NCI-H2227 (cell line): ENCODE measurements around the gene ZNF580.

Experiments used
- DNase-seq: peaks from one replicate; lab custom pipeline; 2025; ENCODE audit not compliant: unreplicated experiment; lab: John Stamatoyannopoulos, UW

Gene ZNF580, protein sequence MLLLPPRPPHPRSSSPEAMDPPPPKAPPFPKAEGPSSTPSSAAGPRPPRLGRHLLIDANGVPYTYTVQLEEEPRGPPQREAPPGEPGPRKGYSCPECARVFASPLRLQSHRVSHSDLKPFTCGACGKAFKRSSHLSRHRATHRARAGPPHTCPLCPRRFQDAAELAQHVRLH

DNA sequence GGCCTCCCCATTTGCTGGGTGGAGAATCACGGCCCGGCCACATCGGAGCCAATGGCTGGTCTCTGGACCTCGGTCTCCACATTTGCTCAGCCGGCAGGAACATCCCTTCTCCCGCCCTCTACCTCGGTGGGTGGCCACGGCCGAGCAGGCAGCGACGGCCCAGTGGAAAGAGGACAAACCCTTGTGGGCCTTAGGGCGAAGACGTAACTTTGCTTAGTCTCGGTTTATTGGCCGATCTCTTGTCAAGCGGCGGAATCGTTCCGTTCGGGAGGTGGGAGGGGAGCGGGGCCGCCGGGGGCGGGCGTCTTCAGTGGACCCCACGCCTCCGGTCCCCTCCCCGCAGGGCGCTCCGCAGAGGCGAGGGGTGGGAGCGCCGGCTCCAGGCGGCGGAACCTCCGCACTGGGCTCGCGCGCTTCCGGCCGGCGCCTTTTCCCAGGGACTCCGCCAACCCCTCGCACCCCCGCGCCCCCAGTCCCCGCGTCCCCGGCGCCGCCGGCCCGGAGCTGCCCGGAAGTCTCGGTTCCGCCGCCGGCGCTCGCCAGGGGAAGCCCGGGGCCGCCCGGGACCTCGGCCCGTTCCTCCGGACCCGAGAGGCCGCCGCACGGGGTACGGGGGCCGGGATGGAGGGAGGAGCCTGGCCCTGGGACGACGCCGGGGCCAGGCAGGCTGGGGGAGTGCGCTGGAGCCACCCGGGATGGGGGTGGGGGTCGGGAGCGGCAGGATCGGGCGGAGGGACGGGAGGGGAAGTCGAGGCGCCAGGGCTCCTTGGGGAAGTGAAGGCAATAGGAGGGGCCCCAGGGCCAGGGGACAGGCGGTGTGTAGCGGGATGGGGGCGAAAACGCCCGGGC is at the start of gene ZNF580:
Gene ZNF580 (plus strand): TSS at position 426 of the 849 bp plus-strand sequence. CDS start 1,507 bp downstream, outside the sequence.
- peak; percentile 96 for DNase-seq

DNA sequence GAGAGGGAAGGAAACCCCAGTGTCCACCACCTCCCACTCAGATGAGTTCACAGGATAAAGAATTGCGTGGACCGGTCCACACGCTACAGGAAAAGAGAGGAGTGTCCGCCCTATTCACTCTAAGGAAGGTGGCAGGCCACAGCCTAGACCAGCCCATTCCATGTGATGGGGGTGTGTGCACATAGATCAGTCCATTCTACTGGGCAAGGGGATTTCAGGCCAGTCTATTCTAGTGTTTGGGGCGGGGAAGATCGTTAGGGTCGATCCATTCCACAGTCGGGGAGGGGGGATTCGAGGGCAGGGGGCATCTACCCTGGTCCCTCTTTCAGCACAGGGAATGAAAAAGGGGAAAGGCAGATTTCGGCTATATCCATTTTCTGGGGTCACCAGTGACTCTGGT is 49.2 kb upstream of the ZNF580 start:
- DNase-seq = no peak

DNA sequence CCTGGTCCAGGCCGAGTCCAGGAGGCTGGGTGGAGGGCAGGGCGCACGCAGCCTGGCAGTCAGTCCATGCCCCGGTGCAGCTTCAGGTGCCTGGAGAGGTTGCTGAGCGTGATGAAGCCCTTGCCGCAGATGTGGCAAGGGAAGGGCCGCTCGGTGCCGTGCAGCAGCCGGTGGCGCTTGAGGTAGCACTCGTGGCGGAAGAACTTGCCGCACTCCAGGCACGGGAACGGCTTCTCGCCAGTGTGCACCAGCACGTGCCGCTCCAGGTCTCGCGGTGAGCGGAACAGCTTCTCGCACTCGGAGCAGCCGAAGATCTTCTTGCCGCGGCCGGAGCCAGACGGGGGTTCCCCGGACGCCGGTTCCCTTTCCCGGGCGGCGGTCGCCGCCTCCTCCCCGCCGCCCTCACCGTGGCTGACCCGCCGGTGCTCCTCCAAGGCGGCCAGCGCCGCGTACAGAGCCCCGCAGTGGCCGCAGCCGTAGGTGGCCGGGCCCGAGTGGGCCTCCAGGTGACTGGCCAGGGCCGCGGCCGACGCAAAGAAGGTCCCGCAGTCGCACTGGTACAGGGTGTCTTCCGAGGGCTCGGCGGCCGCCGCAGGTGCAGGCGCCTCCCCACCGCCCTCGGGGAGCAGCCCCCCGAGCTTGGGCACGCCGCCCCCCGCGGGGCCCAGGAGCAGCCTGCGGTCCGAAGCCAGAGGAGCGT is 48.3 kb upstream of the ZNF580 start:
- no peak for DNase-seq

DNA sequence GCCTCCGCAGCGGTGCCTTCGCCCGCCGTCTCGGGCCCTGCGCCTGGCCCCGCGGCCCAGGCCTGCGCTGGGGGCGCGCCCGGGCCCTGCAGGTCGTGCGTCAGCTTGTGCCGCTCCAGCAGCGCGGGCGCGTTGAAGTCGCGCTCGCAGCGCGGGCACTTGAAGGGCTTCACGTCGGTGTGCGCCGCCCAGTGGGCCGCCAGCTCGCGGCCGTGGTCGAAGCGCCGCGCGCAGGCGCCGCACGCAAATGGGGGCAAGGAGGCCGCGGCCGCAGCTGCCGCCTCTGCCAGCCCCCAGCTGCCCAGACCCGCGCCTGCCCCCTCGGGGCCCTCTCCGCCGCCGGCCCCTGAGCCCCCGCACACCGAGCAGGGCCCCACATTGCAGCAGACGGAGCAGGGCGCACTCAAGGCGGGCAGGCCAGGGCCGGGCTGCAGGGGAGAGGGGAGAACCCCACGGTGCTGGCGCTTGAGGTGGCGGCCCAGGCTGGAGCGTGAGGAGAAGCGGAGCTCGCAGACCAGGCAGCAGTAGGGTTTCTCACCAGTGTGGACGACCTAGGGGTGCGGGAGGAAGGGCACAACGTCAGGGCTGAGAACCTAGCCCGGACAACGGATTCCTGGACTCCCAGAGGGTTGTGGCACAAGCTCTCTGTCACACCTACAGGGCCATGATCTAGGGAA is 47.6 kb upstream of the ZNF580 start:
- DNase-seq = no peak

DNA sequence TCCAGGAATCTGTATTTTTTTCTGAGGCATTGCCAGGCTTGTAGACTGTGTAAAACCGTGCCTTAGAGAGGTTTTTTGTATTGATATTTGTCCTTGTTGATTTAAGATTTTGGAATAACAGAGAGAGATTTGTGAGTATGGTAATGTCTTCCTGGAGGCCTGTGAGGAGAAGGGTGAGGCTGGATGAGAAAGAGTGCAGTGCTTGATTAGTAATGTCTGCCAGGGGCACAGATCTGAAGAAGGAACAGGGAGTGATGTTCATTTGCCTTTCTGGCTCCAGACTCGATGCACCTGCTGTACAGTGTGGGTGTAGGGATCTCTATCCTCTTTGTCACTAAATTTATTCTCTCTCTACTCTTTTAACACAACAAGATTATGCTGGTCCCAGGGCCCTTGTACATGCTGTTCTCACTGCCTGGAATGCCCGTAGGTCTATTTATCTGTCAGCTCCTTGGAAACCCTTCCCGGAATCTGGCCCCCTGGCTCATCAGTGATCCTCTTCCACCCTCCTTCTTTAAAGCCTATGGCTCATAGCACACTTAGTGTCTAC is 45.7 kb upstream of the ZNF580 start:
- no peak for DNase-seq

DNA sequence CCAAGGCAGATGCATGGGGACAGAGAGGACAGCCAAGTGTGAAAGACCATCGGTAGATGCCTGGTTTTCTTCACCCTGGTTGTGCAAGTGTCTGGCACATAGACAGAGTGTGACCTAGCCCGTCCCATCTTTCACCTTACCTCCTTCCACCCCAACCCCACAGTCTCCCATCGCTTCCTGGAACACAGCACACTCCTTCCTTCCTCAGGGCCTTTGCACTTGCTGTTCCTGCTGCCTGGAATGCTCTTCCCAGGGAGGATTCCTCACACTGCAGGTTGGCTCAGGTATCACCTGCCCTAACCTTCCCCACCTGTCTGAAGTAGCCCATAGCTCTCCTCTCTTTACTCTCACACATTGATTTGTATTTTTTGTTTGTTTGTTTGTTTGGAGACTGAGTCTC is 44.5 kb upstream of the ZNF580 start:
- no peak for DNase-seq

DNA sequence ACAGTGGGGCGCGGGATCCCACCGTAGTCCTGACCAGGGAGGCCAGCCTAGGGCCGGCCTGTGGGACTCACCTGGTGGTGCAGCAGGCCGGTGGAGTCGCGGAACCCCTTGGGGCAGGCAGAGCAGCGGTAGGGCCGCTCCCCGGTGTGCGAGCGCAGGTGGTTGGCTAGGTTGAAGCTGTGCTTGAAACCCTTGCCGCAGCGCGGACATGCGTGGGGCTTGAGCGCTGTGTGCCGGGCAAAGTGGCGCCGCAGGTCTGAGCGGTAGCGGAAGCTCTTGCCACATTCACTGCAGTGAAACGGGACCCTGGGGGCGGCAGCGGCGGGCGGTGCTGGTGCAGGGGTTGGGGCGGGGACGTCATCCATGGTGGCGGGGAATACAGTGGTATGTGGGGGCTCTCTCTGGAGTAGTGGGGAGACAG is 43.3 kb upstream of the ZNF580 start:
- no peak for DNase-seq

DNA sequence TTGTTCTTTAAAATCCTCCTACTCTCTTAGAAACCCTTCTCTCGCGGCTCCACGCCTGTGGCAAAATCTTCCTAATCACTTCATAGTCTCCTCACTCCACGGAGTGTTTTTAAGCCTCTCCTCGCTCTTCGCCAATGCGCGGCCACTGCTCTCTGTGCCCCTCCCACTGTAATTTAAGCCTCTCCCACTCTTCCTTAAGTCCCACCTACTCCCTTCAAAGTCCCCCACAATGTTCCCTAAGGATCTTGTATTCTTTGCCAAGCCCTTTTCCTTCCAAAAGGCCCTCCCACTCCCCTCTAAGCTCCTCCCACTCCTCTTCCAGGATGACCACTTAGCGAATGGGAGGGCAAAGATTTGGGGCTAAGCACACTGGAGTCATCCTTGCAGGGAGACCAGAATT is 42.8 kb upstream of the ZNF580 start:
- DNase-seq = peak; percentile 43

DNA sequence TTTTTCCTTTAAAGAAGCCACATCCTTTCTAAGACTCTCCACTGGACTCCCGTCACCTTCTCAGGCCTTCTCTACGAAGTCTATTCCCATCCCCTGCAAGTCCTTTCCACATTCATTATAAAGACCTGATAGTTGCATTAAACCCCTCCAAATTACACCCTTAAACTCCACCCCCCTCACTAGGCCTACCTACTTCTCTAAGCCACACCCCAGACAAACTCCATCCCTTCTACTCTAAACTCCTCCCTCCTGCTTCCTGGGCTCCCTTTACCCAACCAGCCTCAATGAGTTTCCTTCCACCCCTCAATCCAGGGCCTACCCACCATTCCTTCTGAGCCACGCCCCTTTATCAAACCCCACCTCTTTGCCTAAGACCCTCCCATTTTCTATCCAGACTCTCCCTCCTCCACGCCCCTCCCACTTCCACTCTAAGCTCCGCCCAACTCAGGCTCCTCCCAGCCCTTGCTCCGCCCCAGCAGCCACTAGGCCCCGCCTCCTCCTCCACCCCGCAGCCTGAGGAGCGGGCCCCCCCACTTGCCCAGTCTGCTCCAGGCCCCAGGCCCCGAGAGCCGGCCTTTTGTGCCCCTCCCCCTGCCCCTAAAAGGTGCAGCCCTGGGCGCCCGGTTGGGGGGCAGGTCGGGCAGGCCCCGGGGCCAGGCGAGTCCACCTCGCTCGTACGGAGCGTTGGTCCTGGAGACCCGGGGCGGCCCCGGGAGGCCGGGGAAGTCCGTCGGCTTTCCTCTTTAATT is 41.9 kb upstream of the ZNF580 start:
- peak; percentile 98 for DNase-seq

DNA sequence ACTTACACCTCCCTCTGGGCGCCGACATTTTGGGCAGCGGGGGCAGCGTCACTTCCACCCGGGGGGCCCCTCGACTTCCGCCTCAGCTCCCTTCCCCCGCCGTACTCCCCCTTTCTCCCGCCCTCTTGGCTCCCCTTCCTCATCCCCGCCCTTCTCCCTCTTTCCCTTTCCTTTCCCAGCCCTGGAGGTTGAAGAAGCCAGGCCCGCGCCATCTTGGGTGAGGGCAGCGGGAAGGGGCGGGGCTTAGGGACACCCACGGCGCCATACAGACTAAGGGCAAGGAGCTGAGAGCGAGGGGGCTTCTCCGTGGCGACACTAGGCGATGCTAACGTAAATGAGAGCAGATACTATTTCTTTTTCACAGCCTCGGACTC is 41.3 kb upstream of the ZNF580 start, which contains the start of gene FIZ1:
Gene FIZ1 (minus strand): TSS at position 50 of the 374 bp plus-strand sequence. CDS start 1,652 bp downstream, outside the sequence.
- DNase-seq = peak; percentile 100

DNA sequence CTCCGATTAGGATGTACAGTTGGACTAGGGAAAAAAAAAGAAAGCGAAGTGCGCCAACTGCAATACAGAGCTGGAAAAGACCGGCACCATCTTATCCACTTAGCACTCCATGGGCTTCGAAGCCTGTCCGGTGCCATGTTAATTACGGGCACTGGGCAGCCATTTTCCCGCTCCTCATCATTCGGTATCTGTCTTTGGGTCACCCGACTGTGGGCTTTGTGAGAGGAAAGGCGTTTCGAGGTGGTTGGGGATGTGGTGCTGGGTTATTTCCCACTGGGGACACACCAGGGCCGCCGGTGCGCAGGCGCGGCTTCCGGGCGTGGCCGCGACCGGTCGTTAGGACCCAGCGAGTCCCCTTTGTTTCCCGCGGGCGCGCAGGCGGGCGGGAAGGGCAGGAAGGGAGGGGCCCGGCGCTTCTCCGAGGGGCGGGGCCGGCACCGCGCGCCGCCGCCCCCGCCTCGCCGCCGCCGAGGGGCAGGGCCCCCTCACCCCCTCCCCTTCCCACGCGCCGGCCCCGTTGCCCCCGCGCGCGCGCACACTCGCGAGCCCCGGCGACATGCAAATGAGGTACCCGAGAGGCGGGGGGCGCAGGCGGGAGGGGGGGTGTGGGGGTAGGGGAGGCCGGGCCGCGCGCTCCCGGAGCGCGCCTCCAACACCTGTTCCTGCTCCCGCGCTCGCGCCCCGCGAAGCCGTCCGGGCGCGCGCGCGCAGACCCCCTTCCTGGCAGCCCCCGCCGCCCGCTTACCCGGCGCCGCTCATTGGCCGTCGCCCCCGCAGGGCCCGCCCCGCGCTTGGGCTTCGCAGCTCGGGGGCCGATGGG is 40.8 kb upstream of the ZNF580 start, which contains the start of gene ZNF524:
Gene ZNF524 (plus strand): TSS at position 447 of the 820 bp plus-strand sequence. CDS start 1,825 bp downstream, outside the sequence.
- DNase-seq = peak; percentile 100

DNA sequence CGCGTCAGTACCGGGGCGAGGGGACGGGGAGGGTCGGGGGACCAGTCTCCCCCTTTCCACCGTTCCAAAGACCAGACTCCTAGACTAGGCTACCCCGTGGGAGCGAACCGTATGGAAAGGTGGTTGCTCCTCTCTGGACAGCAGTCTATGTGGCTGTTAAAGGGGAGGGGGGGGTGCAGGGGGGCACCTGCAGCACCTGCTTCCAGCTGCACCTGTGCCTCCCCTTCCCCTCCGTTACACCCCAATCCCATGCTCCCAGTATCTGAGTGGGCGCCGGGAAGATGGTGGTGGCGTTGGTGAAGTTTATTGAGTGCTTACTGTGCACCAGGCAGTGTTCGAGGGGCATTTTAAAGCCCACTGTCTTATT is 40.2 kb upstream of the ZNF580 start:
- no peak for DNase-seq

DNA sequence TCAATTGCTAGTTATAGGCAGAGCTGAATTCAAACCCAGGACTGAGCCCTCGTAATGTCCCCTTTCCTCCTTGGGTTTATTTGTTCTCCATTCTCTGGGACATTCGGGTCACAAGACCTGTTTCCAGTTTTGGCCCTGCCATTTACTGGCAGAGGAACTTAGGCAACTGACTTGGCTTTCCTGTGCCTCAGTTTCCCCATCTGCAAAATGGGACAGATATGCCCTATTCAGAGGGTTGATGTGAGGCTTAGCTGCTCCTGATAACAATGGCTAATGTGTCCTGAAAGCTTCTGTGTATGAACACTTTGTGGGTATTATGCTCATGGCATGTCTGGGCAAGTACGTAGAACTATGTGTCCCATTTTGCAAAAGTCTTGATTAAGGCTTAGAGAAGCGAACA is 39.7 kb upstream of the ZNF580 start:
- DNase-seq = peak; percentile 64

DNA sequence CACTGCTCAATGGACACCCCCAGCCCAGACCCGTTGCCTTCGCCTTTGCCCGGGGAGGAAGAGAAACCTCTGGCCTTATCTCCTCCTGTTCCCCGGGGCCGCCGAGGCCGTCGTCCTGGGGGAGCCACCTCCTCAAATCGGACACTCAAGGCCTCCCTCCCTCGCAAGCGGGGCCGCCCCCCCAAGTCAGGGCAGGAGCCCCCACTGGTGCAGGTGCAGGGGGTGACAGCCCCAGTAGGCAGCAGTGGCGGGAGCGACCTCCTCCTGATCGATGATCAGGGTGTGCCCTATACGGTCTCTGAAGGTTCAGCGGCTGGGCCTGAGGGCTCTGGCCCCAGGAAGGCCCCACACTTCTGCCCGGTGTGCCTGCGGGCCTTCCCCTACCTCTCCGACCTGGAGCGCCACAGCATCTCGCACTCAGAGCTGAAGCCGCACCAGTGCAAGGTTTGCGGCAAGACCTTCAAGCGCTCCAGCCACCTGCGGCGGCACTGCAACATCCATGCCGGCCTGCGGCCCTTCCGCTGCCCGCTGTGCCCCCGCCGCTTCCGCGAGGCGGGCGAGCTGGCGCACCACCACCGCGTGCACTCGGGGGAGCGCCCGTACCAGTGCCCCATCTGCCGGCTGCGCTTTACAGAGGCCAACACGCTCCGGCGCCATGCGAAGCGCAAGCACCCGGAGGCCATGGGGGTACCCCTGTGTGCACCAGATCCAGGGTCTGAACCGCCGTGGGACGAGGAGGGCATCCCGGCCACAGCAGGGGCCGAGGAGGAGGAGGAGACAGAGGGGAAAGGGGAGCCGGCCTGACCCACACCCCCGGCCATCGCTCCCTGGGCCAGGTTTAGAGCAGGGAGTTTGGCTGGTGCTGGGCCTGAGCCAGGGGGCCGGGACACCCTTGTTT is 38.4 kb upstream of the ZNF580 start:
- no peak for DNase-seq

DNA sequence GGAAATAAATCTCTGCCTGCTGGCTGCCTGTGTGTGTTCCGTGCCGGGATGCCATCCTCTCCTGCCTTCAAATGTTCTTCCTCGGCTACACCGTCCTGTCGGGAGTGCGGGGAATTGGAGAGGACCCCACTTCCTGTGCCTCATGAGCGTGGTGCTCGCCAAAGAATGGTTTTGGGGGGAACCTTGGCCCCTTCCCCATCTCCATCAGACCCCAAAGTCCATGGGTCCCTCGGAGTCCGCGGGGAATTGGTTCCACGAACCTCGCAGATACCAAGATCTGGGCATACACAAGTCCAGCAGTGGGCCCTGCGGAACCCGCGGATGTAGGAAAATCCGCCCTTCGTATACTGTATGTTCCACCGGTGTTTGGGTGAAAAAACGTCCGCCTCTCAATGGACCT is 37.7 kb upstream of the ZNF580 start:
- DNase-seq = no peak

DNA sequence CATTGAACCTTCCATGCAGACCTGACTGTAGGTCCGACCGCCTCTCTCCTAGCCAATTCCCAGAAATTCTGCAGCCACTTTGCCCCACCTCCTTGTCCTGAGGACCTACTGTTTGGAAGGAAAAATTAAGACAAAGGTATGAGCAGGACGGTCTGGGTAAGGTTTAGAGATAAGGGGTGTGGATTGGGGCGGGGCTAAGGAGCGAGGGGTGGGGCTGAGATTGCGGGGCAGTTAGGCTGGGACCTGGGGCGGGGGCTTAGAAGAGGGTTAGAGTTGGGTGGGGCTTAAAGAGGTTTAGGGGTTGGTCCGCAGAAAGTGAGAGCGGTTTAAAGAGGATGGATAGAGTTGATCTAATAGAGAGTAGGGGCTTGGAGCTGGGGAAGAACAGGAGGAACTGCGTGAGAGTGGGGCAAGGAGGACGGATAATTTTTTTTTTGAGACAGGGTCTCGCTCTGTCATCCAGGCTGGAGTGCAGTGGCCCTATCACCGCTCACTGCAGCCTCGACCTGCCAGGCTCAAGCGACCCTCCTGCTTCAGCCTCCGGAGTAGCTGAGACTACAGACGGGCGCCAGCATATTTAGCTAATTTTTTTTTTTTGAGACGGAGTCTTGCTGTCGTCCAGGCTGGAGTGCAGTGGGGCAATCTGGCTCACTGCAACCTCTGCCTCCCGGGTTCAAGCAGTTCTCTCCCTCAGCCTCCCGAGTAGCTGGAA is 37.1 kb upstream of the ZNF580 start:
- DNase-seq = no peak

DNA sequence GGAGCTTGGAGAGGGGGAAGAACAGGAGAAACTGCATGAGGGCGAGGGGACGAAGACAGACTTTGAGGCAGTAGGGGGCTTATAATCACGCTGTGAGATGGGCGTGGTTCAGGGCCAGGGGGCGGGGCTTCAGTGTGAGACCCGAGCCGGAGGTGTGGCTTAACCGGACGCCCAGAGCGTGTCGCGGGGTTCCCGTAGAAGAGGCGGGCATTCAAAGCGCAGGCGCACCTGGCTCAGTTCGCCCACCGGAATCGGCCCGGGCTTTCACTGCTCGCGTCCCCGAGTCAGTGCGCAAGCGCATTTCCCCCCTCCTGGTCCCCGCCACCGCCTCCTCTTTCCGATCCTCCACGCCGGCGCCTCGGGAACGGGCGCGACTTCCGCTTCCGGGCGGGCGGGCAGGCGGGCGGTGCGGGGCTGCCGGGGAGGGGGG is 35.6 kb upstream of the ZNF580 start:
- peak; percentile 100 for DNase-seq
